B cell (primary cell): ENCODE measurements around the gene ARMC12. TPM values are rescaled to one million over a fixed set of nuclear protein-coding genes. Genes with fewer than 3 reads are reported as not detected.
A peak's percentile ranks its signal among the peaks of the same experiment; 100 is the strongest.

ENCODE experiments used
- ATAC-seq: fragments of 200-7000 bp; cut with Tn5 transposase; one replicate; pipeline ENCODE4 v1.10.0; 2021; ENCODE audit warnings: low read depth, mild to moderate bottlenecking, moderate number of reproducible peaks, moderate library complexity
- CTCF ChIA-PET: fragments of 350-600 bp; sonication (Branson Sonifier 250); formaldehyde crosslinking; loops from one replicate; lab custom pipeline; 2021; ENCODE audit warnings: antibody characterized with exemption, inconsistent platforms; lab: Charles Lee
- POLR2A ChIA-PET: fragments of 350-600 bp; sonication (Branson Sonifier 250); formaldehyde crosslinking; loops from one replicate; lab custom pipeline; 2021; ENCODE audit warnings: antibody characterized with exemption; lab: Charles Lee
- DNase-seq: peaks from one replicate; pipeline ENCODE4 v3.0.0; 2013
- H2AFZ ChIP-seq: 2 replicates; pipeline ENCODE4 v1.6.1; 2012; ENCODE audit warnings: mild to moderate bottlenecking, low read depth, low read length; ENCODE audit not compliant: insufficient read depth, poor library complexity, severe bottlenecking
- H3K27ac ChIP-seq, 2 donors: 1 replicate in 1 of 2; 2 replicates in 1 of 2; pipeline ENCODE4 v1.5.1; 2012 to 2013; ENCODE audit warnings: low read length in 2 of 2, mild to moderate bottlenecking in 2 of 2, moderate library complexity in 1 of 2
- H3K27me3 ChIP-seq, 4 experiments: fragments of 200-600 bp in 1 of 4; sonication (generic) in 1 of 4; replicated peaks in 1 of 4; 1 replicate in 2 of 4; 2 replicates in 2 of 4; pipeline versions ENCODE4 v1.6.1 to v1.7.0; 2013 to 2016; ENCODE audit warnings: low read length in 3 of 4, mild to moderate bottlenecking in 2 of 4, mixed read lengths in 1 of 4, moderate library complexity in 1 of 4; ENCODE audit not compliant: insufficient read depth in 4 of 4, control insufficient read depth in 3 of 4; ENCODE audit errors: control extremely low read depth in 1 of 4
- H3K36me3 ChIP-seq, 2 experiments: replicated peaks in 1 of 2; 1 replicate in 1 of 2; 2 replicates in 1 of 2; pipeline versions ENCODE4 v1.6.1 to v1.7.1; 2013; ENCODE audit warnings: low read length in 1 of 2; ENCODE audit not compliant: insufficient read depth in 2 of 2, control insufficient read depth in 1 of 2; ENCODE audit errors: control extremely low read depth in 1 of 2, extremely low read depth in 1 of 2
- H3K4me1 ChIP-seq, 2 donors: fragments of 200-600 bp in 1 of 2; sonication (generic) in 1 of 2; 1 replicate in 1 of 2; 2 replicates in 1 of 2; pipeline versions ENCODE4 v1.5.1 to v1.6.1; 2013 to 2017; ENCODE audit warnings: low read length in 2 of 2; ENCODE audit not compliant: control insufficient read depth in 2 of 2, insufficient read depth in 2 of 2
- H3K4me2 ChIP-seq: replicated peaks from 2 replicates; pipeline ENCODE3; 2012; ENCODE audit warnings: mild to moderate bottlenecking, low read depth, low read length; ENCODE audit not compliant: poor library complexity, severe bottlenecking
- H3K4me3 ChIP-seq, 5 experiments: fragments of 200-600 bp in 1 of 5; sonication (generic) in 1 of 5; 1 replicate in 3 of 5; 2 replicates in 2 of 5; pipeline versions ENCODE4 v1.5.1 to v1.7.0; 2011 to 2016; ENCODE audit warnings: low read length in 4 of 5, mild to moderate bottlenecking in 4 of 5, low read depth in 2 of 5, control low read depth in 1 of 5, moderate library complexity in 1 of 5; ENCODE audit not compliant: insufficient read depth in 1 of 5; ENCODE audit errors: control extremely low read depth in 1 of 5, extremely low read depth in 1 of 5
- H3K79me2 ChIP-seq: fragments of 200-600 bp; sonication (generic); one replicate; pipeline ENCODE4 v1.6.0; 2016; ENCODE audit warnings: low read length; ENCODE audit not compliant: control insufficient read depth, insufficient read depth
- H3K9ac ChIP-seq: fragments of 200-600 bp; sonication (generic); 2 replicates; pipeline ENCODE4 v1.6.1; 2017; ENCODE audit warnings: mild to moderate bottlenecking, low read length, moderate library complexity
- H3K9me3 ChIP-seq, 3 donors: one replicate each; pipeline versions ENCODE4 v1.6.1 to v1.7.1; 2013; ENCODE audit warnings: low read length in 2 of 3; ENCODE audit not compliant: control insufficient read depth in 2 of 3, insufficient read depth in 1 of 3; ENCODE audit errors: control extremely low read depth in 1 of 3
- H4K20me1 ChIP-seq: 2 replicates; pipeline ENCODE4 v1.6.0; 2012; ENCODE audit warnings: mild to moderate bottlenecking, low read length; ENCODE audit not compliant: insufficient read depth, control insufficient read depth, poor library complexity, severe bottlenecking
- H3K27ac Mint-ChIP-seq: one replicate; pipeline ENCODE4 v1.8.0; 2021; ENCODE audit warnings: mixed read lengths
- H3K27me3 Mint-ChIP-seq: one replicate; pipeline ENCODE4 v1.8.0; 2021; ENCODE audit warnings: mixed read lengths
- H3K4me1 Mint-ChIP-seq: one replicate; pipeline ENCODE4 v1.8.0; 2021; ENCODE audit warnings: mixed read lengths
- H3K4me3 Mint-ChIP-seq: one replicate; pipeline ENCODE4 v1.8.0; 2021; ENCODE audit warnings: mixed read lengths
- H3K9me3 Mint-ChIP-seq: one replicate; pipeline ENCODE4 v1.8.0; 2022; ENCODE audit warnings: mixed read lengths; ENCODE audit not compliant: insufficient read depth
- CTCF ChIP-seq: fragments of 200-600 bp; IDR thresholded peaks from one replicate; pipeline ENCODE4 v1.8.0; 2022; ENCODE audit warnings: antibody characterized with exemption, mild to moderate bottlenecking
- EZH2 ChIP-seq: IDR thresholded peaks from 2 replicates; pipeline ENCODE4 v1.6.1; 2012; ENCODE audit warnings: borderline replicate concordance, low read depth, mild to moderate bottlenecking, moderate library complexity, low read length; ENCODE audit not compliant: insufficient read depth, poor library complexity, severe bottlenecking
- WGBS: methylation state at CpG from one replicate; pipeline ENCODE4 v1.1.5; 2013; ENCODE audit warnings: missing lambda C conversion rate; ENCODE audit not compliant: insufficient coverage; 5-methylcytosine and 5-hydroxymethylcytosine counted together
- intact Hi-C: fragments of 100-400 bp; cut with micrococcal nuclease; formaldehyde crosslinking; loops from one replicate; pipeline ENCODE4 v1.10.0; 2022
- polyA plus RNA-seq: library from polyadenylated mRNA; depleted of rRNA; stranded (reverse); fragments of >200 nt; gene quantifications from 2 replicates; pipeline ENCODE4 v1.2.3, GENCODE V29; 2012
- total RNA-seq, 2 donors: library from RNA; stranded (reverse); fragments of 120-200 nt in 1 of 2; gene quantifications; 1 replicate in 1 of 2; 2 replicates in 1 of 2; pipeline versions ENCODE4 v1.2.3 to v1.2.4, GENCODE V29; 2013 to 2022

The ARMC12 gene
- total and polyA plus RNA-seq, 2 donors (not counting 1 experiment from before 2014, with no cell fraction given) = 0.52 to 2.8 TPM

GRCh38 chr6:35725081-35725708 is 11.6 kb upstream of the ARMC12 start:
- H3K27me3 ChIP-seq = peaks cover 0 to 17% (median 5%) of the 10 kb centered on the region in 4 experiments
- no peaks in the 10 kb centered on the region for H3K36me3 ChIP-seq
- no peak overlapping the region for H3K9ac ChIP-seq
- no peaks in the 10 kb centered on the region for H3K79me2 ChIP-seq
- H3K27me3 Mint-ChIP-seq = peaks cover 6% of the 10 kb centered on the region
- no peak overlapping the region for H3K4me2 ChIP-seq
- WGBS = 89% methylated on average over 3 of the region's 5 CpGs
- peak overlapping the region; percentile 10 for H3K27ac Mint-ChIP-seq
- CTCF ChIA-PET = interaction anchor here (0.9 to 1.0 kb wide), 2 partner anchors 11 to 101 kb away, joined by 3 read pairs; no protein-coding TSS in a partner anchor
- peaks cover 46 to 71% of the 10 kb centered on the region in 2 donors for H3K4me1 ChIP-seq
- H3K4me1 Mint-ChIP-seq = peaks cover 55% of the 10 kb centered on the region
- POLR2A ChIA-PET = interaction anchor here (0.7 kb wide), 1 partner anchor 1656 kb away, joined by 6 read pairs; no protein-coding TSS in a partner anchor
- no peak overlapping the region for H2AFZ ChIP-seq
- ATAC-seq (no peak), DNase-seq (no peak)
- TF ChIP-seq CTCF (no peak), EZH2 (no peak)
- no peak overlapping the region for H3K27ac ChIP-seq
- H3K9me3 ChIP-seq = no peaks in the 10 kb centered on the region
- H3K9me3 Mint-ChIP-seq = no peaks in the 10 kb centered on the region
- no peaks in the 10 kb centered on the region for H4K20me1 ChIP-seq
- intact Hi-C loops = no loop called here
- no peak overlapping the region for H3K4me3 ChIP-seq
- no peak overlapping the region for H3K4me3 Mint-ChIP-seq

- Histone ChIP-seq H3K9ac (no peak overlapping the region), H3K36me3 (no peaks in the 10 kb centered on the region), H3K27me3 (peaks cover 0 to 17% (median 5%) of the 10 kb centered on the region in 4 experiments), H4K20me1 (no peaks in the 10 kb centered on the region), H3K79me2 (no peaks in the 10 kb centered on the region), H3K9me3 (no peaks in the 10 kb centered on the region), H3K4me1 (peaks cover 46 to 71% of the 10 kb centered on the region in 2 donors), H3K4me3 (no peak overlapping the region), H2AFZ (no peak overlapping the region), H3K27ac (no peak overlapping the region), H3K4me2 (no peak overlapping the region)
- WGBS = 81% methylated on average over 9 of the region's 11 CpGs
- H3K9me3 Mint-ChIP-seq = no peaks in the 10 kb centered on the region
- peaks cover 52% of the 10 kb centered on the region for H3K4me1 Mint-ChIP-seq
- TF ChIP-seq EZH2 = no peak
- TF ChIP-seq CTCF = no peak
- H3K27ac Mint-ChIP-seq = no peak overlapping the region
- ChIA-PET CTCF (interaction anchor here (0.9 to 3.1 kb wide), 3 partner anchors 10 to 102 kb away, joined by 3 to 36 read pairs (median 3); partner anchors contain the start of gene ARMC12), POLR2A (no interaction called here)
- H3K27me3 Mint-ChIP-seq = peaks cover 6% of the 10 kb centered on the region
- H3K4me3 Mint-ChIP-seq = peak overlapping the region; percentile 39
- no peak for DNase-seq
- ATAC-seq = no peak
- intact Hi-C loops = no loop called here
These were observed 11.0 kb upstream of the ARMC12 start for GRCh38 chr6:35725721-35726438.
